ENCODE measurements around the gene TMEM91.

The TMEM91 gene

DNA sequence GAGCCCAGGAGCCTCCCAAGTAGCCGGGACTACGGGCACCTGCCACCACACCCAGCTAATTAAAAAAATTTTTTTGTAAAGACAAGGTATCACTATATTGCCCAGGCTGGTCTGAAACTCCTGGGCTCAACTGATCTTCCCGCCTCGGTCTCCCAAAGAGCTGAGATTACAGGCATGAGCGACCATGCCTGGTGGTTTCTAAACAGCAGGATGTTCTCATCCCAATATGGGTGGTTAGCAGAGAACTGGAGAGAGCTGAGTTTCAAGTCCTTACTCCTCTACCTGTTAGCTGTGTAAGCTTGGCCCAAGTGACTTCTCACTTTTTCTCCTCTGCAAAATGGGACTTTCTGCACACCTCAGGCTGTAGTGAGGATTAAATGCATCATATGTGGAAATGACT is 8.0 kb downstream of the TMEM91 start:
- DNase-seq: no peak
- no peak overlapping the region for H3K27ac ChIP-seq (ENCODE audit: low read length)
- H4K20me1 ChIP-seq (ENCODE audit: insufficient read depth, low read length): no peaks in the 10 kb centered on the region
- H2AFZ ChIP-seq (ENCODE audit: low read length): no peak overlapping the region
- no peak overlapping the region for H3K4me3 ChIP-seq (ENCODE audit: low read length)
- H3K36me3 ChIP-seq (replicated peaks; ENCODE audit: insufficient read depth, low read length): no peaks in the 10 kb centered on the region
- H3K79me2 ChIP-seq (ENCODE audit: low read length): no peaks in the 10 kb centered on the region
- H3K9me2 ChIP-seq (replicated peaks; ENCODE audit: insufficient read depth, low read length): no peaks in the 10 kb centered on the region
- H3K4me1 ChIP-seq (ENCODE audit: low read length): no peaks in the 10 kb centered on the region
- no peak overlapping the region for H3K9ac ChIP-seq (ENCODE audit: low read length)
- no peaks in the 10 kb centered on the region for H3K27me3 ChIP-seq (replicated peaks; ENCODE audit: insufficient read depth, low read length)
- TF ChIP-seq, protein P1, sequence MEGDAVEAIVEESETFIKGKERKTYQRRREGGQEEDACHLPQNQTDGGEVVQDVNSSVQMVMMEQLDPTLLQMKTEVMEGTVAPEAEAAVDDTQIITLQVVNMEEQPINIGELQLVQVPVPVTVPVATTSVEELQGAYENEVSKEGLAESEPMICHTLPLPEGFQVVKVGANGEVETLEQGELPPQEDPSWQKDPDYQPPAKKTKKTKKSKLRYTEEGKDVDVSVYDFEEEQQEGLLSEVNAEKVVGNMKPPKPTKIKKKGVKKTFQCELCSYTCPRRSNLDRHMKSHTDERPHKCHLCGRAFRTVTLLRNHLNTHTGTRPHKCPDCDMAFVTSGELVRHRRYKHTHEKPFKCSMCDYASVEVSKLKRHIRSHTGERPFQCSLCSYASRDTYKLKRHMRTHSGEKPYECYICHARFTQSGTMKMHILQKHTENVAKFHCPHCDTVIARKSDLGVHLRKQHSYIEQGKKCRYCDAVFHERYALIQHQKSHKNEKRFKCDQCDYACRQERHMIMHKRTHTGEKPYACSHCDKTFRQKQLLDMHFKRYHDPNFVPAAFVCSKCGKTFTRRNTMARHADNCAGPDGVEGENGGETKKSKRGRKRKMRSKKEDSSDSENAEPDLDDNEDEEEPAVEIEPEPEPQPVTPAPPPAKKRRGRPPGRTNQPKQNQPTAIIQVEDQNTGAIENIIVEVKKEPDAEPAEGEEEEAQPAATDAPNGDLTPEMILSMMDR (IDR thresholded peaks at IDR 0.05; ENCODE audit: low read length): no peak
- TF ChIP-seq EZH2phosphoT487 (IDR thresholded peaks at IDR 0.05; ENCODE audit: low read length): no peak
- TF ChIP-seq EZH2 (optimal IDR thresholded peaks at IDR 0.05; ENCODE audit: low read depth, low read length): no peak
- H3K4me2 ChIP-seq (ENCODE audit: low read depth, low read length): no peak overlapping the region
- H3F3A ChIP-seq (ENCODE audit: insufficient read depth, low read length): no peaks in the 10 kb centered on the region
- no peaks in the 10 kb centered on the region for H3K9me3 ChIP-seq (replicated peaks; ENCODE audit: insufficient read depth, low read length)

DNA sequence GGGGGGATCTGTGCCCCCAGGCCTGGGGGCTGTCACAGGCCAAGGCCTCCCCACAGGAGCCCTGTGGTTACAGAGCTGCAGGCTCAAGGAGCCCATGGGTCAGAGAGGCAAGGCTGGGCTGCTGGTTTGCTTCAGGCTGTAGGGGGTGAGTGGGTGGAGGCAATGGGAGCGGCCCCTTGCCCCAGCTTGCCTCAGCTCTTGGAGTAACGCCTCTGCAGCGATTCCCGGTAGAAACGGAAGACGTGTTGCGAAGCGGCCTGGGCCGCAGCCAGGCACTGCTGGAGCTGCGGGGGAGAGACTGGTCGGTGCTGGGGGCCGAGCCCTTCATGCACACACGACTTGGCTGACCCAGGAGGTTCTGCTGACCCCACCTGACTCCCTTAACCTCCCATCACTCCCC is 10.1 kb downstream of the TMEM91 start:
- H3K9ac ChIP-seq (ENCODE audit: low read length): no peak overlapping the region
- no peaks in the 10 kb centered on the region for H3K36me3 ChIP-seq (replicated peaks; ENCODE audit: insufficient read depth, low read length)

DNA sequence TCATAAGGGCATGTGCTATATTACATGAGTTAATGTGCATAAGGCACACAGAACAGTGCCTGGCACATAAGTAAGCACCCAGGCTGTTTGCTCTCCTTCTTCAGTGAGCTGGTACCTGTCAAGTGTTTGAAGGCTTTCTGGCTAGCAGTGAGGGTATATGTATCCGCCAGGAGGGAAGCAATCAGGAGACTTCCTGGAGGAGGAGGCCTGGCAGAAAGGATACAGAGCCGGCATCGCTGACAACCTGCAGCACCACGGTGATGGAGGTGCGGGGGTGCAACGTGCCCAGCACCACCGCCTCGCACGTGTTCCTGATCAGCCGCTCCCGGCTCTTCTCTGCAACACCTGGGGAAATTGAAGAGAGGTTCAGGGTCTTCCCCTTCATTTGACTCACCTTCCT is 15.3 kb downstream of the TMEM91 start:
- Histone ChIP-seq H3K4me1 (ENCODE audit: low read length) (peaks cover 4% of the 10 kb centered on the region; the same call in 1 of the 2 replicates), H3K9me3 (replicated peaks; ENCODE audit: insufficient read depth, low read length) (no peaks in the 10 kb centered on the region), H2AFZ (ENCODE audit: low read length) (no peak overlapping the region), H3K27me3 (replicated peaks; ENCODE audit: insufficient read depth, low read length) (no peaks in the 10 kb centered on the region), H3K9me2 (replicated peaks; ENCODE audit: insufficient read depth, low read length) (no peaks in the 10 kb centered on the region), H3K79me2 (ENCODE audit: low read length) (peaks cover 35% of the 10 kb centered on the region), H3K4me2 (ENCODE audit: low read depth, low read length) (no peak overlapping the region), H3K36me3 (replicated peaks; ENCODE audit: insufficient read depth, low read length) (no peaks in the 10 kb centered on the region), H3K9ac (ENCODE audit: low read length) (no peak overlapping the region), H4K20me1 (ENCODE audit: insufficient read depth, low read length) (no peaks in the 10 kb centered on the region), H3F3A (ENCODE audit: insufficient read depth, low read length) (no peaks in the 10 kb centered on the region), H3K27ac (ENCODE audit: low read length) (no peak overlapping the region), H3K4me3 (ENCODE audit: low read length) (no peak overlapping the region)
- no peak for DNase-seq
- TF ChIP-seq EZH2 (optimal IDR thresholded peaks at IDR 0.05; ENCODE audit: low read depth, low read length) (no peak), EZH2phosphoT487 (IDR thresholded peaks at IDR 0.05; ENCODE audit: low read length) (no peak)
- TF ChIP-seq, protein P1 (IDR thresholded peaks at IDR 0.05; ENCODE audit: low read length): no peak

More for the DNA sequence above, 10.1 kb downstream of the TMEM91 start:
- Histone ChIP-seq H4K20me1 (ENCODE audit: insufficient read depth, low read length) (no peaks in the 10 kb centered on the region), H2AFZ (ENCODE audit: low read length) (no peak overlapping the region), H3K4me3 (ENCODE audit: low read length) (no peak overlapping the region), H3K27ac (ENCODE audit: low read length) (no peak overlapping the region), H3K9me2 (replicated peaks; ENCODE audit: insufficient read depth, low read length) (no peaks in the 10 kb centered on the region), H3K27me3 (replicated peaks; ENCODE audit: insufficient read depth, low read length) (no peaks in the 10 kb centered on the region), H3K4me1 (ENCODE audit: low read length) (no peaks in the 10 kb centered on the region), H3K9me3 (replicated peaks; ENCODE audit: insufficient read depth, low read length) (no peaks in the 10 kb centered on the region), H3F3A (ENCODE audit: insufficient read depth, low read length) (no peaks in the 10 kb centered on the region), H3K4me2 (ENCODE audit: low read depth, low read length) (no peak overlapping the region), H3K79me2 (ENCODE audit: low read length) (no peaks in the 10 kb centered on the region)
- TF ChIP-seq EZH2 (optimal IDR thresholded peaks at IDR 0.05; ENCODE audit: low read depth, low read length) (no peak), EZH2phosphoT487 (IDR thresholded peaks at IDR 0.05; ENCODE audit: low read length) (no peak)
- TF ChIP-seq, protein P1 (IDR thresholded peaks at IDR 0.05; ENCODE audit: low read length): no peak
- DNase-seq: no peak
